Upper lobe of left lung (tissue), 6 donors: ENCODE measurements around the gene MYO7A. TPM values are rescaled to one million over a fixed set of nuclear protein-coding genes. Genes with fewer than 3 reads are reported as not detected.

Experiments used
- ATAC-seq, 2 donors: fragments of 200-7000 bp; cut with Tn5 transposase; one replicate each; pipeline ENCODE4 v1.9.1; 2022; ENCODE audit warnings: mild to moderate bottlenecking in 2 of 2, moderate library complexity in 2 of 2; ENCODE audit not compliant: low FRiP score in 2 of 2
- DNase-seq, 2 donors: peaks; one replicate each; pipeline ENCODE4 v3.0.0-alpha.2; 2019 to 2020
- H3K27ac ChIP-seq, 4 donors: fragments of 200-600 bp; sonication (generic); one replicate each; pipeline ENCODE4 v1.5.1; 2016 to 2019
- H3K27me3 ChIP-seq, 4 donors: fragments of 200-600 bp; sonication (generic); one replicate each; pipeline ENCODE4 v1.5.1; 2017 to 2019
- H3K36me3 ChIP-seq, 4 donors: fragments of 200-600 bp; sonication (generic); one replicate each; pipeline ENCODE4 v1.5.1; 2016 to 2019
- H3K4me1 ChIP-seq, 4 donors: fragments of 200-600 bp; sonication (generic); one replicate each; pipeline ENCODE4 v1.5.1; 2018 to 2019
- H3K4me3 ChIP-seq, 4 donors: fragments of 200-600 bp; sonication (generic); one replicate each; pipeline ENCODE4 v1.5.1; 2017 to 2019; ENCODE audit warnings: mild to moderate bottlenecking in 2 of 4, moderate library complexity in 1 of 4
- H3K9me3 ChIP-seq, 4 donors: fragments of 200-600 bp; sonication (generic); one replicate each; pipeline ENCODE4 v1.5.1; 2018 to 2019
- EP300 ChIP-seq, 4 donors: sonication (generic); formaldehyde crosslinking; IDR thresholded peaks; one replicate each; pipeline ENCODE4 v1.5.1; 2017; ENCODE audit warnings: antibody characterized with exemption in 4 of 4, control low read depth in 2 of 4
- POLR2A ChIP-seq, 4 donors: fragments of 450-650 bp; IDR thresholded peaks; one replicate each; pipeline ENCODE4 v1.5.1; 2016 to 2017; ENCODE audit warnings: antibody characterized with exemption in 4 of 4, mild to moderate bottlenecking in 2 of 4
- POLR2AphosphoS5 ChIP-seq, 2 donors: sonication (generic); formaldehyde crosslinking; IDR thresholded peaks; one replicate each; pipeline ENCODE4 v1.5.1; 2017; ENCODE audit warnings: antibody characterized with exemption in 2 of 2
- WGBS, 2 donors: methylation state at CpG; one replicate each; pipeline ENCODE4 v1.1.5; 2017 to 2018; 5-methylcytosine and 5-hydroxymethylcytosine counted together
- total RNA-seq, 6 donors: library from RNA; depleted of rRNA in 4 of 6; stranded (reverse); fragments of >200 nt in 4 of 6; gene quantifications; one replicate each; pipeline versions ENCODE4 v1.1.0 to v1.2.1, GENCODE V29; 2016 to 2021
- TF ChIP-seq, protein P1 (sequence below), 6 experiments: fragments of 450-650 bp in 4 of 6; fragments of 200-600 bp in 2 of 6; sonication (generic) in 2 of 6; IDR thresholded peaks; one replicate each; pipeline ENCODE4 v1.5.1; 2016 to 2019; ENCODE audit warnings: antibody characterized with exemption in 6 of 6
- donor health status: DM: no; HTN: no; CAD: no; lungs with moderate emphysema.
- donor health status: DM: no; HTN: yes; CAD: no; lungs with severe emphysema.

MYO7A gene
- total RNA-seq, 6 donors from 2014 or later, result 2.4 to 27.2 (median 6.2) TPM

DNA sequence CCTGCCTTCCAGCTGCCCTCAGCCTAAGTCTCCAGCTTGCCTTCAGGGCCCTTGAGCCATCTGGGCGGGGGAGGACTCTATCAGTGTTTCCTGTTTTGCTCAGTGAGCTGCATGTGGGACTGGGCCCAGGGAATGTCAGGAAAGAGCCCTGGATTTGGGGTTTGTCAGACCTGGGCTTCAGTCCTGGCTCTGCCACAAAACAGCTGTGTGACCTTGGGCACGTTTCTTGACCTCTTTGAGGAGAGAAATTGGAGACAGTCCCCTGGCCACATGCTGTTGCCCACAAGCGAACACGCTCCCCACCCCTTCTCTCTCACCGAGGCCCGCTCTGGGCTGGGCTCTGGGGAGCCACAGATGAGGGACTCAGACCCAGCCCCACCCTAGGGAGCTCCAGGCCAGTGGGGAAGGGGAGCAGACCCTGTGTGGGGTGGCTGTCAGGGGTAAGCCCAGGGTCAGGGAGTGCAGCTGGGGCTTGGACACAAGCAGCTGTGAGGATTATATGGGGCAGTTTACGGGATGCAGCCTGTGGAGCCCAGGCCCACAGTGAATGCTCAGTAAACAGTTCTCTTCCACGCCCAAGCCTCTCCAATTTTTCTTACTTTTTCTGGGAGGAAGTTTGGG lies 12.3 kb downstream of the MYO7A start:
- Histone ChIP-seq H3K9me3 (no peaks in the 10 kb centered on the region), H3K27ac (no peak overlapping the region), H3K27me3 (peaks cover 0 to 15% (median 6%) of the 10 kb centered on the region in 4 donors), H3K4me1 (peaks cover 0 to 10% (median 0%) of the 10 kb centered on the region in 4 donors), H3K4me3 (no peak overlapping the region), H3K36me3 (no peaks in the 10 kb centered on the region)
- TF ChIP-seq POLR2A (IDR thresholded peaks at IDR 0.05), result no peak
- TF ChIP-seq, protein P1, sequence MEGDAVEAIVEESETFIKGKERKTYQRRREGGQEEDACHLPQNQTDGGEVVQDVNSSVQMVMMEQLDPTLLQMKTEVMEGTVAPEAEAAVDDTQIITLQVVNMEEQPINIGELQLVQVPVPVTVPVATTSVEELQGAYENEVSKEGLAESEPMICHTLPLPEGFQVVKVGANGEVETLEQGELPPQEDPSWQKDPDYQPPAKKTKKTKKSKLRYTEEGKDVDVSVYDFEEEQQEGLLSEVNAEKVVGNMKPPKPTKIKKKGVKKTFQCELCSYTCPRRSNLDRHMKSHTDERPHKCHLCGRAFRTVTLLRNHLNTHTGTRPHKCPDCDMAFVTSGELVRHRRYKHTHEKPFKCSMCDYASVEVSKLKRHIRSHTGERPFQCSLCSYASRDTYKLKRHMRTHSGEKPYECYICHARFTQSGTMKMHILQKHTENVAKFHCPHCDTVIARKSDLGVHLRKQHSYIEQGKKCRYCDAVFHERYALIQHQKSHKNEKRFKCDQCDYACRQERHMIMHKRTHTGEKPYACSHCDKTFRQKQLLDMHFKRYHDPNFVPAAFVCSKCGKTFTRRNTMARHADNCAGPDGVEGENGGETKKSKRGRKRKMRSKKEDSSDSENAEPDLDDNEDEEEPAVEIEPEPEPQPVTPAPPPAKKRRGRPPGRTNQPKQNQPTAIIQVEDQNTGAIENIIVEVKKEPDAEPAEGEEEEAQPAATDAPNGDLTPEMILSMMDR (IDR thresholded peaks at IDR 0.05), result no peak
- no peak for TF ChIP-seq POLR2AphosphoS5 (IDR thresholded peaks at IDR 0.05)
- no peak for TF ChIP-seq EP300 (IDR thresholded peaks at IDR 0.05)
- DNase-seq (no peak), ATAC-seq (peak in 1 of 2 donors; percentile 40)
- WGBS, 2 donors, result 72 to 89% methylated on average over 5 to 8 of the region's 8 CpGs

GRCh38 chr11:77141034-77141433 lies 13.0 kb downstream of the MYO7A start:
- H3K27me3 ChIP-seq, result peaks cover 0 to 15% (median 6%) of the 10 kb centered on the region in 4 donors
- 78 to 80% methylated on average over 4 of the region's 4 CpGs for WGBS, 2 donors
- peak; percentile 20 to 54 for ATAC-seq

GRCh38 chr11:77141475-77141874 lies 13.4 kb downstream of the MYO7A start:
- H3K27me3 ChIP-seq, result peaks cover 0 to 15% (median 6%) of the 10 kb centered on the region in 4 donors

More at GRCh38 chr11:77141034-77141433, 13.0 kb downstream of the MYO7A start:
- Histone ChIP-seq H3K36me3 (no peaks in the 10 kb centered on the region), H3K27ac (no peak overlapping the region), H3K4me3 (no peak overlapping the region), H3K4me1 (peaks cover 0 to 10% (median 0%) of the 10 kb centered on the region in 4 donors), H3K9me3 (no peaks in the 10 kb centered on the region)
- DNase-seq, result no peak
- TF ChIP-seq, protein P1 (IDR thresholded peaks at IDR 0.05), result no peak
- TF ChIP-seq POLR2A (IDR thresholded peaks at IDR 0.05) (no peak), EP300 (IDR thresholded peaks at IDR 0.05) (no peak), POLR2AphosphoS5 (IDR thresholded peaks at IDR 0.05) (no peak)

GRCh38 chr11:77142091-77142975 lies 14.3 kb downstream of the MYO7A start:
- Histone ChIP-seq H3K27ac (no peak overlapping the region), H3K9me3 (no peaks in the 10 kb centered on the region), H3K4me1 (peaks cover 0 to 11% (median 0%) of the 10 kb centered on the region in 4 donors), H3K36me3 (no peaks in the 10 kb centered on the region), H3K27me3 (peaks cover 0 to 13% (median 6%) of the 10 kb centered on the region in 4 donors), H3K4me3 (no peak overlapping the region)
- TF ChIP-seq, protein P1 (IDR thresholded peaks at IDR 0.05), result no peak
- TF ChIP-seq POLR2A (IDR thresholded peaks at IDR 0.05), result no peak
- no peak for TF ChIP-seq POLR2AphosphoS5 (IDR thresholded peaks at IDR 0.05)
- no peak for TF ChIP-seq EP300 (IDR thresholded peaks at IDR 0.05)
- DNase-seq (no peak), ATAC-seq (no peak)
- 90% methylated on average over 6 to 10 of the region's 11 CpGs for WGBS, 2 donors

More at GRCh38 chr11:77141475-77141874, 13.4 kb downstream of the MYO7A start:
- ATAC-seq (no peak), DNase-seq (no peak)
- Histone ChIP-seq H3K4me1 (peaks cover 0 to 10% (median 0%) of the 10 kb centered on the region in 4 donors), H3K9me3 (no peaks in the 10 kb centered on the region), H3K36me3 (no peaks in the 10 kb centered on the region), H3K27ac (no peak overlapping the region), H3K4me3 (no peak overlapping the region)
- 93 to 98% methylated on average over 4 of the region's 4 CpGs for WGBS, 2 donors
- TF ChIP-seq POLR2A (IDR thresholded peaks at IDR 0.05) (no peak), POLR2AphosphoS5 (IDR thresholded peaks at IDR 0.05) (no peak), EP300 (IDR thresholded peaks at IDR 0.05) (no peak)
- TF ChIP-seq, protein P1 (IDR thresholded peaks at IDR 0.05), result no peak
